SKM-1 treated with dmso at 0.1 percent for 144 hours (cell line): ENCODE results near the gene HORMAD2.
"Not testable (repeated sequence)": the region's sequence is repeated elsewhere in the genome, so short reads cannot be mapped to it uniquely, and the experiment has no call there.

Source experiments
- DNase-seq: peaks from one replicate; lab custom pipeline; 2025; ENCODE audit not compliant: unreplicated experiment; lab: John Stamatoyannopoulos, UW

Gene HORMAD2

GRCh38 chr22:30187529-30188407, 107.5 kb downstream of the HORMAD2 start:
- no peak for DNase-seq

GRCh38 chr22:30188911-30189310, 108.6 kb downstream of the HORMAD2 start:
- DNase-seq, result no peak

- no peak for DNase-seq
These were observed 110.3 kb downstream of the HORMAD2 start for GRCh38 chr22:30190574-30190973.

- no peak for DNase-seq
These were observed 110.9 kb downstream of the HORMAD2 start for GRCh38 chr22:30191040-30191701.

GRCh38 chr22:30192427-30192826, 112.2 kb downstream of the HORMAD2 start:
- no peak for DNase-seq

GRCh38 chr22:30193031-30193775, 112.9 kb downstream of the HORMAD2 start:
- DNase-seq, result no peak

- DNase-seq, result no peak
These were observed 115.2 kb downstream of the HORMAD2 start for GRCh38 chr22:30195245-30196140.

GRCh38 chr22:30196141-30196879, 116.0 kb downstream of the HORMAD2 start:
- DNase-seq, result peak; percentile 51

GRCh38 chr22:30196880-30197336, 116.6 kb downstream of the HORMAD2 start:
- DNase-seq, result no peak

- no peak for DNase-seq
These were observed 117.1 kb downstream of the HORMAD2 start for GRCh38 chr22:30197389-30197788.

- no peak for DNase-seq
These were observed 118.0 kb downstream of the HORMAD2 start for GRCh38 chr22:30198152-30198825.

- DNase-seq, result no peak
These were observed 118.7 kb downstream of the HORMAD2 start for GRCh38 chr22:30198921-30199320.

- DNase-seq, result not testable (repeated sequence)
These were observed 120.6 kb downstream of the HORMAD2 start for GRCh38 chr22:30200905-30201304.

- no peak for DNase-seq
These were observed 121.7 kb downstream of the HORMAD2 start for GRCh38 chr22:30201945-30202344.

GRCh38 chr22:30202531-30203006, 122.3 kb downstream of the HORMAD2 start:
- no peak for DNase-seq

- DNase-seq, result no peak
These were observed 123.9 kb downstream of the HORMAD2 start for GRCh38 chr22:30204015-30204741.

- DNase-seq, result no peak
These were observed 124.5 kb downstream of the HORMAD2 start for GRCh38 chr22:30204742-30205111.

GRCh38 chr22:30205281-30206115, 125.2 kb downstream of the HORMAD2 start:
- DNase-seq, result no peak
